GM18502 (cell line): Measurements from ENCODE around the gene GATA3.

Source experiments
- ATAC-seq: cut with Tn5 transposase; IDR thresholded peaks from one replicate; pipeline ENCODE4 v1.9.1; 2021; ENCODE audit warnings: mild to moderate bottlenecking; ENCODE audit not compliant: unreplicated experiment, poor library complexity

The GATA3 gene

DNA sequence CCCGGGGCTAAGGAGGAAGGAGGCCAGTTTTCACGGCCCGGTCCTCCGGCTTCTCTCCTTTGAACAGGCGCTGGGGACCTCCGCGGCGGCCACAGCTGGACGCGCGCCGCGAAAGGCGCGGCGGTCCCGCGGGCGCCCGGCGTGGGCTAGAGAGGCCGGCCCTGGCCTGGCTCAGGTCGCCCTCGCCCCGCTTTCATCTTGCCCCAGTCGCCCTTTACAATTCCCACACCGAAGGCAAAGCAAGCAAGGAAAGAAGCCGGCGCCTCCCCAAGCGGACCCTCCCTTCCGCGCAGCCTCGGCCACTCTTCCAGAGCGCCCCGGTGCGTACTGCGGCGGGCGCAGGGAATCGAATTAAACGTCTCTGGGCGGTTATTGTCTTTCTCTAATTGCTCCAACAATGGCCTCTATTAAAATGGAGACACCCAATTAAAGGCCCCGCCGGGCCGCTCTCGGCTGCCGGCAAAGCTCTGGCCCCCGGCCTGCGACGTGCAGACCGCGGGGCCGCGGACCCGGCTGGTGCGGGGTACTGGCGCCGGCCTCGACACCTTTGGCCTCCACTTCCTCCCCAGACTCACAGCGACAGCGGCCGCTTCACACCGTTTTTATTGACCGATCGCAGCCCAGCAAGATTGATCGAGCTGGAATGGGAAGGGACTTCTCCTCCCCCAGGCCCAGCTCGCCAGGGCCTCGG lies 4.5 kb upstream of the GATA3 start:
- no peak for ATAC-seq

DNA sequence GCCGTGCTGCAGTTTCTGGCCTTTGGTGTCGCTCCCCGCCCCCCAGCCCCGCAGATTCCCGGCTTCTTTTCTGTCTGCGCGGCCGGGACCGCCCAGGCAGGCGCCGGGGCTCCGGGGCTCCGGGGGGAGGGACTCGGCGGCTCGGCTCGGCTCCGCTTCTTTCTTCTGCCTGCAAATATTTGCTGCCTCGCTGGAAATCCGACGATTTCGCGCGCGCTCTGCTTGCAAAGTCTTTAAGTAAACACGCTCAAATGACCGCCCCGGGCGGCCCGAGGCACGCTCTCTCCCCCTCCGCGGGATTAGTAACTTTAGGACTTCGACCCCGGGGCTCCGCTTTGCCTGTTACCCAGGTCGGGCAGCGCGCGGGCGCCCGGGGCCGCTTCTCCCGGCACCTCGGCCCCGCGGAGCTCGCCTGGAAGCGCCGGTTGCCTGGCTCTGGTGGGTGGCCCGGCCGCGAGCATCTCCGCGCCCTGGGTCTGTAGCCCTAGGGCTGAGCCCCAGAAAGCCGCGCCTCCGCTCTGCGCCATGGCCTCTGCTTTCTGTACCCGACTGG lies 3.9 kb upstream of the GATA3 start:
- ATAC-seq = no peak

DNA sequence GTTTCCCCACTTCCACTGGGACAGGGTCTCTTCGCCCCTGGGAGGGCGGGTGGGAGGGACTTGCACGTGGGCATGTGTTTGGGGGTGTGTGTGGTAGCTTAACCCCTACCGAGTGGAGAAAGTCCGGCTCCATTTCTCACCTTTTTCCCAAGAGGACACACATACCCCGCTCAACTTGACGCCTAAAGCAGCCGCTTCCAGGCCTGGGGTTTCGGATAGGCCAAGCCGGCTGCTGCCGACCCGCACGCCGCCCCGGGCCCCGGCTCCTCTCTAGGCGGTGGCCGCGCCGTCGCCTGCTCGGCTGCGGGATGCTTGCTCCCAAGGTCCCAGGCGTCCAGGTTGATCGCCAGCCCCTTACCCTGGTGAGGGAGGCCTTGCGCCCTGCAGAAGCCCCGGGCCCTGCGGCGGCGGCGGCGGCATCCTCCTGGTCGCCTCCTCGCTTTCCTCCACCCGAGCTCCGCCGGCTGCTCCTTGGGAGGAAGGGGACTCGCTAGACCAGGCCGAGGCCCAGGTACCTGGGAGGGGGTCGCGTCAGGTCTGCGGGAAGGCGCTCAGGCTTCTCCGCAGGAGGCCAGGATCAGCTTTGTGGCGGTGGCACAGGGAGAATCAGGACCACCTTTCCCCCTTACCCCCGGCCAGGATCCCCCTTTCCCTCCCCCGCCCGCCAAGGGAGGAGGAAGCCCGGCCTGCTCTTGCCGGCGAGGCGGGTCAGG lies 3.2 kb upstream of the GATA3 start:
- ATAC-seq = no peak

GRCh38 chr10:8051851-8052257 lies 2.6 kb upstream of the GATA3 start:
- ATAC-seq = no peak

DNA sequence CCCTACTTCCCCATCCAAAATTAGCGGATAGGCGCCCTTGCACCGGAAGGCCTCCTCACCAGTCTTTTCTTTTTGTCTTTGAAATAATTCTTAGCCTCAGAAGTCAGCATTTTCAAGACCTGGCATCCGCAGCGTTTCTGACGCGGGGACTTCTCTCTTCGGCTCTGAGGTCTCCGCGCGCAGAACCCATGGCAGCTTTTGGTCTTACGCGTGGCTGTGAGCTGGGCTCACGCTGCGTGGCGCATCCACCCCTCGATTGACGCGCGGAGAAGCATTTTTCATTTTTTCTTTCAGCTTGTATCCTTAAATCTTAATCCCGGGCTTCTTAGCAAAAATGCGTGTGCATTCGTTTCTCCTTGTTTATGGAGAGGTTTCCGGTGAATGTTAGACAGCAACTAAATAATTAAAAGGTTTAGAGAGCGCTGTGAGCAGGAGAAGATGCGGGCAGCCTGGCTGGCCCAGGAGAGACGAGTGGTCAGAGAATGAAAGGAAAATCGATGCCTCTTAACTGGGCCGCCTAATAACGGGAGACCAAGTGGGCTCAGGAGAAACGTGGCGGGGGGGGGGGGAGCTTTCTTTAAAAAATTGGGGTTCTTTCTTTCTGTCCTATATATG lies 2.0 kb upstream of the GATA3 start:
- ATAC-seq = no peak

DNA sequence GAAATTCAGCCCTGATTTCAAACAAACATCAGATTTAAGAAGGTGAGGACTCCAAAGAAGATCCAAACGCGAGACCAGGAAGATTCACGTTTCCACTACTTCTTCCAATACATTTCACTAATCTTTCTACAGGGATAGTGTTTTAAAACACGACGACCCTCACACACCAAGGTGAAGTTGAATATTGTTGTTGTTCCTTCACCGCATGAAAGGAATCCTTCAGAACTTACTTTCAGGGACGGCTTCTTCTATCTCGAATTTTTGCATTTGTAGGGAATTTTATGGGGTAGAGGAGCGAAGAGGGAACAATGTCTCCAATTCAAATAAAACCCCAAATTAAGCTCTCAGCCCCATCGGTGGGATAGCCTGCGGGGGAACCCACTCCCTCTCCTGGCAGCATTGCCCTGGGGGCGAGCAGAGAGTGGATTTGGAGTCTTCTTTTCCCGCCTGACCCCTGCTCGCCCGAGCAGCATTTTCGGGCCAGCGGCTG lies 1.5 kb upstream of the GATA3 start:
- ATAC-seq = no peak

- ATAC-seq = peak; percentile 56
Measured at GRCh38 chr10:8053446-8054243, 843 bp upstream of the GATA3 start.

- peak; percentile 5 for ATAC-seq
Measured at GRCh38 chr10:8054244-8054493, 319 bp upstream of the GATA3 start.

DNA sequence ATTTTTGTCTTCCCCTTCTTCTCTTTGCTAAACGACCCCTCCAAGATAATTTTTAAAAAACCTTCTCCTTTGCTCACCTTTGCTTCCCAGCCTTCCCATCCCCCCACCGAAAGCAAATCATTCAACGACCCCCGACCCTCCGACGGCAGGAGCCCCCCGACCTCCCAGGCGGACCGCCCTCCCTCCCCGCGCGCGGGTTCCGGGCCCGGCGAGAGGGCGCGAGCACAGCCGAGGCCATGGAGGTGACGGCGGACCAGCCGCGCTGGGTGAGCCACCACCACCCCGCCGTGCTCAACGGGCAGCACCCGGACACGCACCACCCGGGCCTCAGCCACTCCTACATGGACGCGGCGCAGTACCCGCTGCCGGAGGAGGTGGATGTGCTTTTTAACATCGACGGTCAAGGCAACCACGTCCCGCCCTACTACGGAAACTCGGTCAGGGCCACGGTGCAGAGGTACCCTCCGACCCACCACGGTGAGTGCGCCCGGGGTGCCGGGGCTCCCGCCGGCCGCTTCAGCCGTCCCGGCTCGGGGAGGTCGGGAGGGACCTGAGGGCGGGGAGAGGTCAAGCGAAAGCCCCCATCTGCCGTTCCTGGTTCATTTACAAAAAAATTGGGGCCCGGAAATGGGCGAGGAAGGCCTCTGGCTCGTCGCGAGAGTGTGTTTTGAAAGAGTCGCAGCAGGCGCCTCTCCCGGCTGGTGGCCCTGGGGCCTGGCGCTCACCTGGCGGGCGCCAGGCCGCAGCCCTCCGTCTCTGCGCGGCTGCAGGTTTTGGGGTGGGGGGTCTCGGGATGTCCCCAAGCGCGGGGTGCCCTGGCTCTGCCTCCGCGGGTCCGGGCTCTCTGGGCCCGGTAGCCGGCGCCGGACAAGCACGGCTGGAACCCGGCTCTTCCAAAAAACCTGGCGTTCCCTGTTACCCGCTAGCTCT lies 1.2 kb downstream of the GATA3 start:
- no peak for ATAC-seq

DNA sequence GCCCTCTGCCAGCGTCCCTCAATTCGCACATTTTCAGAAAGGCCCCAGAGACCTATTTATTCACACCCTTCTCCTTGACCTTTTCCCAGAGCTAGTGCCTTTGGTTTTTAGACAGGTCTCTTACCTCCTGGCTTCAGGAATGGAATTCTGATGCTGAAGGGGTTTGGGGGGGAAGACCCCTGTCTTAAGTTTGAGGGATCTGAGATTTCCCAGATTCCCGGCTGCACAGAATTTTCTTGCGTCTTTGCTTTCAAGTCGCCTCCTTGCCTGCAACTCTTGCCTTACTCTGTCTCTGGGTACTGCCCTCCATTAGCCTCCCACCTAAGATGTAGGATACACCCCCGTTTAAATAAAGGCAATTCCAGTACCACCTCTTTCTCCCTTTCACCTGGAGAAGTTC lies 1.9 kb downstream of the GATA3 start:
- no peak for ATAC-seq

- ATAC-seq = peak; percentile 35
Measured at GRCh38 chr10:8056871-8057331, 2.4 kb downstream of the GATA3 start.

GRCh38 chr10:8057636-8058273 lies 3.3 kb downstream of the GATA3 start:
- no peak for ATAC-seq

DNA sequence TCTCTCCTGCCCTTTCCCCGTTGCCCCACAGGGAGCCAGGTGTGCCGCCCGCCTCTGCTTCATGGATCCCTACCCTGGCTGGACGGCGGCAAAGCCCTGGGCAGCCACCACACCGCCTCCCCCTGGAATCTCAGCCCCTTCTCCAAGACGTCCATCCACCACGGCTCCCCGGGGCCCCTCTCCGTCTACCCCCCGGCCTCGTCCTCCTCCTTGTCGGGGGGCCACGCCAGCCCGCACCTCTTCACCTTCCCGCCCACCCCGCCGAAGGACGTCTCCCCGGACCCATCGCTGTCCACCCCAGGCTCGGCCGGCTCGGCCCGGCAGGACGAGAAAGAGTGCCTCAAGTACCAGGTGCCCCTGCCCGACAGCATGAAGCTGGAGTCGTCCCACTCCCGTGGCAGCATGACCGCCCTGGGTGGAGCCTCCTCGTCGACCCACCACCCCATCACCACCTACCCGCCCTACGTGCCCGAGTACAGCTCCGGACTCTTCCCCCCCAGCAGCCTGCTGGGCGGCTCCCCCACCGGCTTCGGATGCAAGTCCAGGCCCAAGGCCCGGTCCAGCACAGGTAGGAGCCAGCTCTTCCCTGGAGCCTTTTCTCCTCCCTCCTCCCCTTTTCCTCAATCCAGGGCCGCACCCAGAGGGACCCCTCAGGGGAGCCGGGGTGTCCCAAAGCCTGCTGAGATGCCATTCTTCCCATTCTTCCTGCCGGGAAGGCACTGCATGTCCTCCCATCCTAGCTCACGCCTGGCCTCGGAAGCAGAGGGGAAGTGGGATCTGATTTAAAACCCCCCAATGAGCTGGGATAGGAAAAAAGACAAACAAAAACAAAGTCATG lies 4.0 kb downstream of the GATA3 start:
- no peak for ATAC-seq

GRCh38 chr10:8059191-8059936 lies 4.9 kb downstream of the GATA3 start:
- ATAC-seq = no peak

DNA sequence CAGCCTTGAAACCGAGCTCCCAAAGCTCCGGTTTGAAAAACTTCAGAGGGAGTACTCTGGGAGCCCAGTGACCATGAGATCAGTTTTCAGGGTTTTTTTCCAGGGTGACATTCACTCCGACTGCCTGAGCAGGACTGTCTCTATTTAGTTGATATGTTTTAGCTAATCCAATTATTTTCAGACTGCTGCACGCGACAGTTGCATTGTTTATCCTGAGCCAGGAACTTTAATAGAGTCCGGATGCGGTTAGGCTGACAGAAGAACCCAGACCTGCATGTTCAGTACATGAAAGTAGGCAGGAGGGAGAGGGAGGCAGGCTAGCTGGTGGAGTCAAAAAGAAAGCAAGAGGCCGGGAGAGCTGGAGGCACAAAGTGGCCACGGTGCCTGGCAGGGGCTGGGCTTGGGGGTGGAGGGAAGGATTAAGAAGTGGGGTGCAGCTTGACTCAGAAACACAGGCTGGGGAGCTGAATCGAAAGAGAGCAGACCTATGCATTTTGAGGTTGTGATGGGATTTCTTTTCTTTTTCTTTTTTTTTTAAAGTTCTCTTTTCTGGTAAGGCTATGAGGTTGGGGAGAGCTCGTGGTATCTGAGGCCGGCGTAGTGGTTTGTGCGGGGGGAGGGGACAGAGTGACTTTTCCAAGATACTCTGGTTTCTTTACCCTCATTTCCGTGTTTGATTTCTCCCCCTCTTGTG lies 5.7 kb downstream of the GATA3 start:
- ATAC-seq = peak; percentile 45

- ATAC-seq = no peak
Measured at GRCh38 chr10:8060704-8061121, 6.2 kb downstream of the GATA3 start.
